GM12875 (cell line): ENCODE data around the gene SH3RF2.

ENCODE experiments used
- H3K4me3 ChIP-seq: one replicate; pipeline ENCODE4 v1.5.1; 2011; ENCODE audit warnings: low read depth, low read length, control low read depth
- CTCF ChIP-seq: IDR thresholded peaks from 2 replicates; pipeline ENCODE4 v1.5.1; 2011; ENCODE audit warnings: low read depth, mild to moderate bottlenecking, control low read depth, inconsistent platforms, low read length, moderate library complexity, borderline replicate concordance; ENCODE audit not compliant: insufficient read depth

The SH3RF2 gene

GRCh38 chr5:145996135-145996534 lies 59.8 kb downstream of the SH3RF2 start:
- no peak overlapping the region for H3K4me3 ChIP-seq
- no peak for TF ChIP-seq CTCF

- H3K4me3 ChIP-seq = no peak overlapping the region
- TF ChIP-seq CTCF = no peak
These were observed 62.8 kb downstream of the SH3RF2 start for GRCh38 chr5:145999208-145999607.

DNA sequence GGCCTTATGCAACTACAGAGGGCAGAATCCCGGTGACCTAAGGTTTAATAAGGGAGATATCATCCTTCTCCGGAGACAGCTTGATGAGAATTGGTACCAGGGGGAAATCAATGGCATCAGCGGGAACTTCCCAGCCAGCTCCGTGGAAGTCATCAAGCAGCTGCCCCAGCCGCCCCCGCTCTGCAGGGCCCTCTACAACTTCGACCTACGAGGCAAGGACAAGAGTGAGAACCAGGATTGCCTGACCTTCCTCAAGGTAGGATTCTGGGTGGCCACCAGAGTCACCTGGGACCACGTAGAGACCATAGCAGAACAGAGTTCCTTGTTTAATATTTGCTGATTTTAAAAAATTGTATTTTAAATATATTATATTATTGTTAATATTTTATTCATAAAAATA lies 63.7 kb downstream of the SH3RF2 start:
- no peak overlapping the region for H3K4me3 ChIP-seq
- TF ChIP-seq CTCF = no peak

GRCh38 chr5:146001544-146002190 lies 65.3 kb downstream of the SH3RF2 start:
- no peak overlapping the region for H3K4me3 ChIP-seq
- no peak for TF ChIP-seq CTCF

DNA sequence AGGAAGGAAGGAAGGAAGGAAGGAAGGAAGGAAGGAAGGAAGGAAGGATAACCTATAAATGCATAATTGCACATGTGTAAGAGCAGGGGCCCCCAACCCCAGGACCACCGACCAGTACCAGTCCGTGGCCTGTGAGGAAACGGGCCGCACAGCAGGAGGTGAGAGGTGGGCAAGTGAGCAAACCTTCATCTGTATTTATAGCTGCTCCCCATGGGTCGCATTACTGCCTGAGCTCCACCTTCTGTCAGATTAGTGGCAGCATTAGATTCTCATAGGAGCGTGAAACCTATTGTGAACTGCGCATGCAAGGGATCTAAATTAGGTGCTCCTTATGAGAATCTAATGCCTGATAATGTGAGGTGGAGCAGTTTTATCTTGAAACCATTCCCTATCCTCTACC lies 66.1 kb downstream of the SH3RF2 start:
- TF ChIP-seq CTCF = no peak
- H3K4me3 ChIP-seq = no peak overlapping the region

DNA sequence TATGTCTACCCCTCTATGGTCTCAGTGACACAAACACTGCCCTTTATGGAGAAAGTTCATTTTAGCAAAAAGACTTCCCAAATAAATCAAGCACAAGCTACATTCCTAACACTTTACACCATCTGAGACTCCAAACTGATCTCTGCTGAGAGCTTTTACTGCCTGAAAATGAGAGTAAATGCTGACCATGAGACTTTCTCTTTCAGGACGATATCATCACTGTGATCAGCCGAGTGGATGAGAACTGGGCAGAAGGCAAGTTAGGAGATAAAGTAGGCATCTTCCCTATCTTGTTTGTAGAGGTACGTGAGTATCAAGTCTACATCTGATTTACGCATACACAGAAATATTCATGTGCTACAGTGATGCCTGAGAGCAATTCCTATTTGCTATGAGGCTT lies 67.5 kb downstream of the SH3RF2 start:
- no peak for TF ChIP-seq CTCF

GRCh38 chr5:146005264-146005663 lies 68.9 kb downstream of the SH3RF2 start:
- no peak for TF ChIP-seq CTCF
- no peak overlapping the region for H3K4me3 ChIP-seq

More for the DNA sequence above, 67.5 kb downstream of the SH3RF2 start:
- no peak overlapping the region for H3K4me3 ChIP-seq
